HG02610 (cell line): ENCODE data around the gene ARL8B.

Source experiments
- ATAC-seq: cut with Tn5 transposase; IDR thresholded peaks from one replicate; pipeline ENCODE4 v1.9.1; 2021; ENCODE audit warnings: mild to moderate bottlenecking, moderate library complexity; ENCODE audit not compliant: unreplicated experiment

The ARL8B gene

DNA sequence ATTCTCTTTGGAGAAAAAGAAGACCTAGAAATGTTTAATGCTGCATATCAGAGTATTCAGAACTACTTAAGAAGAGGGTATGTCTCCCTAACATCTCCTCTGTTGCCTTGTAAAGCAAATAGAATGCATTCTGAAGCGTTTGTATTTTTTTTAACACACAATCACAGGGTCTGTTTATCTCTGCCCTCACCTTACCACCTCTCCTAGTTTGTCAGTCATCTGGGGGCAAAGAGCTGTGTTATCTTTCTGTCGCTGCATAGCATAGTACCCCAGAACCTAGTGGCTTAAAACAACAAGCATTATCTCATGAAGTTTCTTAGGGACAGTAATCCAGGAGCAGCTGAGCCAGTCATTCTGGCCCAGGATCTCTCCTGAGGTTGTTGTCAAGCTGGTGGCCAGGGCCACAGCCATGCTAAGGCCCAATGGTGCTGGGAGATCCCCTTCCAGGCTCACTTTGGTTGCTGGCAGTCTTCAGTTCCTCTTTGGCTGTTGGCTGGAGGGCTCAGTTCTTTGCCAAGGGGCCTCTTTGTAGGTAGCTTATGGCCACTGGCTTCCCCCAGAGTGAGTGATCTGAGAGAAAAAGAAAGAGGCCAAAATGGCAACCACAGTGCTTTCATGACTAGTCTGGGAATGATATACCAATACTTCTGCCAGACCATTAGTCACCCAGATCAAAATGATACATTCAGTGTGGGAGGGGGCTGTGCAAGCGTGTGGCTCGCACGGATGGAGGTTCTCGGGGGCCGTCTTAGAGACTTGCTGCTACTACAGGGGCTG is 83.3 kb downstream of the ARL8B start:
- peak; percentile 98 for ATAC-seq

- ATAC-seq = no peak
Measured at GRCh38 chr3:5210926-5211325, 88.8 kb downstream of the ARL8B start.

- ATAC-seq = no peak
Measured at GRCh38 chr3:5212628-5213573, 90.8 kb downstream of the ARL8B start.

DNA sequence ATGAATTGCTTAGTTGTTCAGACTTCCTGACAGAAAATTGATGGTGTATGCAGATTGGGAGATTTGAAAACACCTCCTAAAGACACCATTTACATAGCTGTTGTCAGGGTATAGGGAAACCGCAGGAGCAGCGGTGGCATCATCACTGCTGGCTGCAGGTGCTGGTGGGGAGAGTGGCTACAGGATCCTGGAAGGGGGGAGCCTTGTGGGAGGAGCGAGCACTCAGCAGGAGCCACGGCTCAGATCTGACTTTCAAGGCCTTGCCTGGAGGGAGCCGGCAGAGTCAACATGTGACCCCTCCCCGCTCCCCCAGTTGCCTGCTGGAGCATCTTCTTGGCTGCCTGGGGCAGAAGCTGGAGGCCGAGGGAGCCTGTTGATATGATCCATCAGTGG is 91.5 kb downstream of the ARL8B start:
- no peak for ATAC-seq

- ATAC-seq = no peak
Measured at GRCh38 chr3:5214352-5214751, 92.3 kb downstream of the ARL8B start.

- ATAC-seq = no peak
Measured at GRCh38 chr3:5217824-5218595, 95.9 kb downstream of the ARL8B start.

DNA sequence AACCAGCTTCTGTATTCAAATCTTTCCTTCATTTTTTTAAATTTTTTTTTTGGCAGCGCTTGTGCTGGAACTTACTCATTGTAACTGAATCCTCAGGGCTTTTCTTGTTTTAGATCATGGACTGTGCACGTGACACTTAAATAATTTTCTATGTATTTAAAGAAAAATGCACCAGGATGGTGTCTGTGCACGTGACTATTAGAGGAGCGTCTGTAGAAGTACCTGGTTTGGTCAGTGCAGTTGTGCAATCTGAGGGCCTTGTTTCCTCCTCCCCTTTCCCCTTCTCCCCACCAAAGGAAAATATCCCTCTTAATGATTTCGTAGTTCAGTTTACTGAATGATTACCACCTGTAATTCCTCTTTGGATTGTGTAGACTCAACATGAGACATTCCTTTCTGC is 96.7 kb downstream of the ARL8B start:
- no peak for ATAC-seq

DNA sequence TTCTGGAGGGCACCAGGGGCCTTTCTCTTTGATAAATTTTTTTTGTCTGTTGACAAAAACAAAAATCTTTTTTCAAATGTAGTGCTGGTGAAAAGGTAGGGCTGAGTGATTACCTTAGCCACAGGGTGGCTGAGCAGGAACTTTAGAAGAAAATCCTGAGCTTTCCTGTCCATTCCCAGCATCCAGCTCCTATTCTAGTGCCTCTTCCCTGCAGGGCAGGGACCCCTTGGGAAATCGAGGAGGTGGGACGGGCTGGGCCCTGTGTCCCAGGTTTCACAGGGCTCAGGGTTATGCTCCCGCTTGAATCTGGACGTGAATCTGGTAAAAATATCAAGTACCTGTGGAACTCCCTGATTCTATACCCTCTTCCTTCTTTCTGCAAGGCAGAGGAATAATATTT is 97.1 kb downstream of the ARL8B start:
- ATAC-seq = no peak

- ATAC-seq = no peak
Measured at GRCh38 chr3:5220193-5220592, 98.1 kb downstream of the ARL8B start.

DNA sequence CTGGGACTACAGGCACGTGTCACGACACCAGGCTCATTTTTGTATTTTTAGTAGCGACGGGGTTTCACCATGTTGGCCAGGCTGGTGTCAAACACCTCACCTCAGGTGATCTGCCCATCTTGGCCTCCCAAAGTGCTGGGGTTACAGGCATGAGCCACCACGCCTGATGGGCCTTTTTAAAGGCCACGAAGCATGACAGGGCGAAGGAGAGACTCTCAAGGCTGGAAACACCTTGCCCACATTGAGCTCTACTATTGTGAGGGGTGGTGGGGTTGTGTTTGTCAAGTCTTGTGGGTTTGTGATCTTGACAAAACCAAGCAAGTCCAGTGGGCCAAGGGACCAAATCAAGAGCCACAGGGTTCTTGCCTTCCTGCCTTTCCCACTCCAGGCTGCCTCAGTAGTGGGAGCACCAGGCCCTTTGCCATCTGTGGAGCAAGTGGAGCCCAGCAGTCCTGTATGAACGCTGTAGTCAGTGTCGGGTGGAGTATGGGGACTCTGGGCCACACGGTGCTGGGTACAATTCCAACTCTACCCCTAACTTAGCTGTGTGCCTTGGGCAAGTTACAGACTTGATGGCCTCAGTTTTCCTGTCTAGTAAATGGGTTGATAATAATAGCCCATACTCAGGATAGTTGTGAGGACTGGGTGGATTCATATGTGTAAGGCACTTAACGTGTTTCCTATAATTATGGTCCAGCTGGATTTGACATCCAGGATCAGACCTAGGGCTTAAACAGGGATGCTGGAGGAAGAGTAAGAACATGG is 98.8 kb downstream of the ARL8B start:
- no peak for ATAC-seq

DNA sequence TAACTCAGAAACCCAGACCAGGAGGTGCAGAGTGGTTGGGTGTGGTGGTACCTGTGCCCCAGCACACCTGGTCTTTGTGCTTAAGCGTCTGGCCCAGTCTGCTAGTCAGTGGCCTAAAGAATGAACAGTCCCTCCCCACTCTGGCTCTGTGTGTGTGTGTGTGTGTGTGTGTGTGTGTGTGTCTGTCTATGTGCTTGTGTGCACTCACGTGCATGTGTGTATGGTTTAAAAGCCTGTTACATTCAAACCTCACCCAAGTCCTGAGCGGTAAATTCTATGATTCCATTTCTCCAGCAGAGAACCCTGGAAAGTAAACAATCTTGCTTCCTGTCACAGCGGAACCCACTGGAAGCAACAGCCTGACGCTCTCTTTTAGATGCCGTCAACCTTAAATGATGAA is 99.6 kb downstream of the ARL8B start:
- ATAC-seq = no peak

GRCh38 chr3:5222283-5223005 is 100.4 kb downstream of the ARL8B start:
- no peak for ATAC-seq

DNA sequence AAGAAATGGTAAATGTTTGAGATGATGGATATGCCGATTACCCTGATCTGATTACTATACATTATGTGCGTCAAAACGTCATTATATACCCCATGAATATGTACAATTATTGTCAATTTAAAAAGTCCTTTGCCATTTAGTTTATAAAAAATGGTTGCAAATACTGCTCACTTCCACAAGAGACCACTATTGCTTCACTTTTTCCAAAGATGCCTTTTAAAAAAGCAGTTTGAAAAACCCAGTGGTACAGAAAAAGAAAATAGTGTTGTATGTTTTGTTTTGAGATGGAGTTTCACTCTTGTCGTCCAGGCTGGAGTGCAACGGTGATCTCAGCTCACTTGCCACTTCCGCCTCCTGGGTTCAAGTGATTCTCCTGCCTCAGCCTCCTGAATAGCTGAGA is 104.7 kb downstream of the ARL8B start:
- no peak for ATAC-seq

GRCh38 chr3:5227812-5228211 is 105.7 kb downstream of the ARL8B start:
- no peak for ATAC-seq

DNA sequence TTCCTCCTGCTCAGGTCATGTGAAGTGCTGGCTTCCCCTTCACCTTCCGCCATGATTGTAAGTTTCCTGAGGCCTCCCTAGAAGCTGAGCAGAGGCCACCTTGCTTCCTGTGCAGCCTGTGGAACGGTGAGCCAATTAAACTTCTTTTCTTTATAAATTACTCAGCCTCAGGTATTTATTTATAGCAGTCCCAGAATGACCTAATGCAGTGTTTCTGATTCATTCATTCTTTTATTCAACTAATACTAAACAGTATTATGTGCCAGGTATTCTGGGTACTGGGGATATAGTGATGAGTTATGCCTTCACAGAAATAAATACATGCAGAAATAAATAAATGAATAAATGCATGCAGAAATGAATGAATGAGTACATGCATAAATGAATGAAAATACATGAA is 107.3 kb downstream of the ARL8B start:
- ATAC-seq = no peak
